ENCODE data around the gene CABLES2. TPM values are rescaled to one million over a fixed set of nuclear protein-coding genes. Genes with fewer than 3 reads are reported as not detected.

Gene CABLES2
- total and polyA plus RNA-seq, 10 of the 15 experiments (the other 5 are each of a cell fraction or from before 2014, with no cell fraction given) = 2.2 to 14.9 (median 5.3) TPM

DNA sequence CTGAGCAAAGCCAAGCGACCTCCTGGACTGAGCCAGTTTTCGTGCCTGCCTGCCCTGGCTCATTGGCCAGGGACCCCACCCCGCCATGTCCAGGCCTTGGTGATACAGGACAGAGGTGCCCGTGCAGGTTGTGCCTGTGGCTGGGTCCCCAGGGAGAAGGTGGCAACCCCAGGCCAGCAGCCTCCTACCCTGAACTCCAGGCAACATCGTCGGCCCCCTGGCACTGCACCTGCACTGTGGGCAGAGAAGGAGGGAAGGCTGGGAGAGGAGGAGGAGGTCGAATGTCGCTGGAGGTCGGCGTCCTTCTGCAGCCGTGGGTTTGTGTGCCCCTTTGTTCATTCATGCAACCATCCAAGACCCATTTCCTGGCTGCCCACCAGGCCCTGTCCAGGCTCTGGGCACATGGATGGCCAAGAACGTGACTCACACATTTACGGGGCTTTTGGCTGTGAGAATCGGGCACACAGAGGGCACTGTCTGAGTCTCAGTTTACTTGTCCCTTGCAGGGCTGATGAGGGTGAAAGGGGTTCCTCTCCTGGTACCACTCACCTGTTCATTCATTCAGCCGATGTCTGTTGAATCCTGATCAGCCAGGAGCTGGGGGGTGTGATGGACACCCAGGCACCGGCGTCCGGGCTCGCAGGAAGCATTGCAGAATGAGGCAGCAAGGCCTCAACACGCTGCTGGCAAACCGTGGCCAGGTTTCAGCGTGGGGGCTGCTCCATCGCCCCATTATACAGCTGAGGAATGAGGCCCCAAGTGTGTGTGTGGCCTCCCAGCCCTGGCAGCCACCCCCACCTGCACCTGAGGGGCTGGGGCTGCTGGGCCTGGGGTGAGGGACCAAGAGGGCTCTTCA lies 22.6 kb upstream of the CABLES2 start:
- Histone ChIP-seq H3K9me3 (replicated peaks; ENCODE audit: control insufficient read depth, insufficient read depth, low read length) (no peaks in the 10 kb centered on the region), H3K4me2 (ENCODE audit: control insufficient read depth, insufficient read depth) (no peak overlapping the region), H3K36me3 (ENCODE audit: control insufficient read depth in 2 of 2, insufficient read depth in 2 of 2, low read length in 1 of 2) (no peaks in the 10 kb centered on the region), H3K4me1 (ENCODE audit: control insufficient read depth, insufficient read depth, low read length) (no peaks in the 10 kb centered on the region), H3K9ac (ENCODE audit: control insufficient read depth, insufficient read depth, low read length) (no peak overlapping the region), H4K20me1 (ENCODE audit: control insufficient read depth, insufficient read depth) (no peaks in the 10 kb centered on the region), H3K4me3 (no peak overlapping the region), H2AFZ (ENCODE audit: control insufficient read depth, low read depth, low read length) (no peak overlapping the region), H3K27me3 (replicated peaks in 1 of 2; ENCODE audit: control insufficient read depth in 2 of 2, insufficient read depth in 2 of 2, low read length in 1 of 2) (peaks cover 0 to 4% of the 10 kb centered on the region in 2 experiments; a peak in 2 of 4 replicates), H3K27ac (ENCODE audit: control insufficient read depth, insufficient read depth) (no peak overlapping the region), H3K79me2 (ENCODE audit: control insufficient read depth, insufficient read depth, low read length) (no peaks in the 10 kb centered on the region)
- CTCF ChIA-PET = interaction anchor here (0.5 kb wide), 1 partner anchor 542 kb away, joined by 4 read pairs; no protein-coding TSS in a partner anchor
- SMC1A ChIA-PET (ENCODE audit: uncharacterized antibody, unreplicated experiment) = no interaction called here
- TF ChIP-seq JUND (IDR thresholded peaks at IDR 0.05; ENCODE audit: low read depth, low read length) = no peak
- TF ChIP-seq TAF1 (IDR thresholded peaks at IDR 0.05; ENCODE audit: borderline replicate concordance, low read depth, low read length) = no peak
- no peak for TF ChIP-seq RELA (IDR thresholded peaks at IDR 0.05; ENCODE audit: borderline replicate concordance, partially characterized antibody)
- TF ChIP-seq MTA2 (IDR thresholded peaks at IDR 0.05; ENCODE audit: low read depth) = no peak
- no peak for TF ChIP-seq CHD2 (IDR thresholded peaks at IDR 0.05; ENCODE audit: borderline replicate concordance, low read depth, low read length)
- TF ChIP-seq NBN (IDR thresholded peaks at IDR 0.05) = no peak
- ATAC-seq = no peak
- RAD21 ChIA-PET (ENCODE audit: unreplicated experiment) = no interaction called here
- no peak for DNase-seq (ENCODE audit: low read depth, low spot score)
- no TSS peak for BruUV-seq (replicated peaks)
- FAIRE-seq = no peak
- intact Hi-C loops (cut with micrococcal nuclease; ENCODE audit: unreplicated experiment) = no loop called here
- WGBS (ENCODE audit: insufficient coverage, insufficient replicate concordance, low lambda C conversion rate, missing lambda C conversion rate) = 29% methylated on average over 21 of the region's 23 CpGs
- POLR2A ChIA-PET = no interaction called here
- in situ Hi-C loops (cut with MboI) = no loop called here
